WTC11 (cell line): ENCODE results near the gene GJA10. TPM values are rescaled to one million over a fixed set of nuclear protein-coding genes. Genes with fewer than 3 reads are reported as not detected.

ENCODE experiments used
- ATAC-seq: fragments of 200-7000 bp; cut with Tn5 transposase; 2 replicates; pipeline ENCODE4 v1.10.0; 2021; ENCODE audit warnings: mild to moderate bottlenecking, moderate library complexity
- CTCF ChIA-PET: fragments of 300-600 bp; sonication (Branson Sonifier 250); formaldehyde crosslinking; loops from one replicate; lab custom pipeline; 2021; ENCODE audit warnings: antibody characterized with exemption; lab: Charles Lee
- POLR2A ChIA-PET: fragments of 350-600 bp; sonication (Branson Sonifier 250); formaldehyde crosslinking; loops from one replicate; lab custom pipeline; 2021; ENCODE audit warnings: antibody characterized with exemption; lab: Charles Lee
- DNase-seq: peaks from one replicate; pipeline ENCODE4 v3.0.0; 2021; ENCODE audit warnings: low spot score
- H3K27ac Mint-ChIP-seq: 2 replicates; pipeline ENCODE4 v1.8.0; 2021; ENCODE audit warnings: mixed read lengths
- H3K27me3 Mint-ChIP-seq: 2 replicates; pipeline ENCODE4 v1.8.0; 2021; ENCODE audit warnings: low read depth, mild to moderate bottlenecking, moderate library complexity, mixed read lengths
- H3K36me3 Mint-ChIP-seq: 2 replicates; pipeline ENCODE4 v1.8.0; 2021; ENCODE audit warnings: mixed read lengths
- H3K4me1 Mint-ChIP-seq: 2 replicates; pipeline ENCODE4 v1.8.0; 2022; ENCODE audit warnings: mixed read lengths
- H3K4me3 Mint-ChIP-seq: 2 replicates; pipeline ENCODE4 v1.8.0; 2021; ENCODE audit warnings: mild to moderate bottlenecking, moderate library complexity, mixed read lengths
- H3K9me3 Mint-ChIP-seq: 2 replicates; pipeline ENCODE4 v1.8.0; 2021; ENCODE audit warnings: mixed read lengths
- KAT7 ChIP-seq: sonication (generic); formaldehyde crosslinking; IDR thresholded peaks from 2 replicates; pipeline ENCODE4 v1.8.1; 2023; ENCODE audit warnings: missing genetic modification reagents, mild to moderate bottlenecking, borderline replicate concordance
- SMAD3 ChIP-seq: sonication (generic); formaldehyde crosslinking; IDR thresholded peaks from 2 replicates; pipeline ENCODE4 v1.8.0; 2022; ENCODE audit warnings: missing genetic modification reagents, mild to moderate bottlenecking, borderline replicate concordance
- ZNF121 ChIP-seq: sonication (generic); formaldehyde crosslinking; IDR thresholded peaks from 2 replicates; pipeline ENCODE4 v1.8.0; 2023; ENCODE audit warnings: missing genetic modification reagents
- ZNF396 ChIP-seq: fragments of 250-450 bp; sonication (Bioruptor Pico); IDR thresholded peaks from 2 replicates; pipeline ENCODE4 v1.8.0; 2021; ENCODE audit warnings: mild to moderate bottlenecking, moderate library complexity, borderline replicate concordance
- ZNF416 ChIP-seq: fragments of 250-450 bp; sonication (Bioruptor Pico); IDR thresholded peaks from 2 replicates; pipeline ENCODE4 v1.9.0; 2021; ENCODE audit warnings: mild to moderate bottlenecking, inconsistent platforms
- total RNA-seq: library from RNA; stranded (reverse); gene quantifications from 3 replicates; pipeline ENCODE4 v1.2.3, GENCODE V29; 2021
- TF ChIP-seq, protein P1 (sequence below): fragments of 250-450 bp; sonication (Bioruptor Pico); conservative IDR thresholded peaks from 2 replicates; pipeline ENCODE4 v1.9.0; 2021; ENCODE audit warnings: mild to moderate bottlenecking
- TF ChIP-seq, protein P2 (sequence below): sonication (generic); formaldehyde crosslinking; IDR thresholded peaks from 2 replicates; pipeline ENCODE4 v1.8.0; 2022; ENCODE audit warnings: mild to moderate bottlenecking, missing genetic modification reagents
- TF ChIP-seq, protein P3 (sequence below): sonication (generic); formaldehyde crosslinking; conservative IDR thresholded peaks from 2 replicates; pipeline ENCODE4 v1.8.1; 2022; ENCODE audit warnings: mild to moderate bottlenecking, missing genetic modification reagents
- TF ChIP-seq, protein P4 (sequence below): sonication (generic); formaldehyde crosslinking; IDR thresholded peaks from 2 replicates; pipeline ENCODE4 v1.8.1; 2023; ENCODE audit warnings: mild to moderate bottlenecking, missing genetic modification reagents, moderate library complexity
- TF ChIP-seq, protein P5 (sequence below): sonication (generic); formaldehyde crosslinking; IDR thresholded peaks from 2 replicates; pipeline ENCODE4 v1.8.1; 2023; ENCODE audit warnings: mild to moderate bottlenecking, missing genetic modification reagents
- TF ChIP-seq, protein P6 (sequence below): sonication (generic); formaldehyde crosslinking; IDR thresholded peaks from 2 replicates; pipeline ENCODE4 v1.8.1; 2022; ENCODE audit warnings: low read depth, mild to moderate bottlenecking, moderate library complexity, missing genetic modification reagents, borderline replicate concordance
- TF ChIP-seq, protein P7 (sequence below): sonication (generic); formaldehyde crosslinking; IDR thresholded peaks from 2 replicates; pipeline ENCODE4 v1.8.1; 2023; ENCODE audit warnings: mild to moderate bottlenecking, missing genetic modification reagents, borderline replicate concordance

The GJA10 gene
- total RNA-seq, 1 experiment from 2014 or later: not detected

DNA sequence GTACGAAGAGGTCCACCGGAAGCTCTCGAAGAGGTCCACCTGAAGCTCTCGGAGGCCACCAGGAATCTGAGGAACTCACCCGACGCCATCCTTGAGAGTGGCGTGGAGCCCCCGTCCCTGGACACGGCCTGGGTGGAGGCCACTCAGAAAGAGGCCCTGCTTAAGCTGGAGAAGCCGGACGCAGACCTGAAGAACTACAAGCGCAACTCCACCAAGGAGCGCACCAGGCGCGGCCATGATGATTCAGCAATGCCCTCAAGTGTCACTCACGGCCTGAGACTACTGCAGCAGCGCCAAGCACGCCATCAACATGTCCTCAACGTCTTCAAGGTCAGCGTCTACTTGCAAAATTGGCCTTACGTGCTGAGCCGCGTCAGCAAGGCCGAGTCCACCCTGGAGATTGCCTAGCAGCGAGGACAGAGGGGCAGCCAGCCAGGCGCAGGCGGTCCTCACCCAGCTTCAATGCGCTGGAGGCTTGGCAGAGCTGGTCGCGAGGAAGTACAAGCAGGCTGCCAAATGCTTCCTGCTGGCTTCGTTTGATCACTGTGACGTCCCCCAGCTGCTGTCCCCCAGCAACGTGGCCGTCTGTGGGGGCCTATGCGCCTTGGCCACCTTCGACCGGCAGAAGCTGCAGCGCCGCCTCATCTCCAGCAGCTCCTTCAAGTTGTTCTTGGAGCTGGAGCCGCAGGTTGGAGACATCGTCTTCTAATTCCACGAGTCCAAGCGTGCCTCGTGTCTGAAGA is 7.7 kb upstream of the GJA10 start:
- no peak for DNase-seq
- Mint-ChIP-seq H3K27me3 (peaks cover 43% of the 10 kb centered on the region), H3K9me3 (no peaks in the 10 kb centered on the region), H3K36me3 (no peaks in the 10 kb centered on the region), H3K4me3 (no peak overlapping the region), H3K27ac (no peak overlapping the region), H3K4me1 (peaks cover 11% of the 10 kb centered on the region)
- ChIA-PET CTCF (no interaction called here), POLR2A (no interaction called here)
- TF ChIP-seq, protein P1, sequence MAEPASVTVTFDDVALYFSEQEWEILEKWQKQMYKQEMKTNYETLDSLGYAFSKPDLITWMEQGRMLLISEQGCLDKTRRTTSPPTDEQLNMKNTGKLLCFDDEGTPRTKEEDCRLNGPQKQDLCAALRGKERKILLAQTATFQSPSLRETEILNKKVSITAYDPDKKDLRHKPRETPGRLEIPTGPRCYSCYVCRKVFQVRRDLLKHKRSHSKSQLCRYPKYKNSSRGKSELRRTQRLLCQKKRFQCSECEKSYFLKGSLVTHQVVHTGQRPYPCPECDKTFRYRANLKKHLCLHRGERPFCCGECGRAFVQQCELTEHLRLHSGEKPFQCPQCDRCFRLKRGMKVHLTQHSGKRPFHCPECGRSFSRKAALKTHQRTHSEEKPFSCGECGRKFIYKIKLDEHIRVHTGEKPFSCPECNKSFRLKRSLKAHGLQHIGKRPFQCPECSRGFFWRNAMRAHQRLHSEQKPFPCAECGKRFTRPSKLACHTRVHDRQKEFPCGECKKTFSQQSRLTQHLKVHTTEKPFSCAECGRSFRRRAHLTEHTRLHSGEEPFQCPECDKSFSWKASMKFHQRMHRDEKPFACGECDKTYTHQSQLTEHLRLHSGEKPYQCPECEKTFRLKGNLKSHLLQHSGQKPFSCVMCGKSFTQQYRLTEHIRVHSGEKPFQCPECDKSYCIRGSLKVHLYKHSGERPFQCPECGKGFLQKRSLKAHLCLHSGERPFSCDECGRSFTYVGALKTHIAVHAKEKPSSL: no peak
- no peak for ATAC-seq

DNA sequence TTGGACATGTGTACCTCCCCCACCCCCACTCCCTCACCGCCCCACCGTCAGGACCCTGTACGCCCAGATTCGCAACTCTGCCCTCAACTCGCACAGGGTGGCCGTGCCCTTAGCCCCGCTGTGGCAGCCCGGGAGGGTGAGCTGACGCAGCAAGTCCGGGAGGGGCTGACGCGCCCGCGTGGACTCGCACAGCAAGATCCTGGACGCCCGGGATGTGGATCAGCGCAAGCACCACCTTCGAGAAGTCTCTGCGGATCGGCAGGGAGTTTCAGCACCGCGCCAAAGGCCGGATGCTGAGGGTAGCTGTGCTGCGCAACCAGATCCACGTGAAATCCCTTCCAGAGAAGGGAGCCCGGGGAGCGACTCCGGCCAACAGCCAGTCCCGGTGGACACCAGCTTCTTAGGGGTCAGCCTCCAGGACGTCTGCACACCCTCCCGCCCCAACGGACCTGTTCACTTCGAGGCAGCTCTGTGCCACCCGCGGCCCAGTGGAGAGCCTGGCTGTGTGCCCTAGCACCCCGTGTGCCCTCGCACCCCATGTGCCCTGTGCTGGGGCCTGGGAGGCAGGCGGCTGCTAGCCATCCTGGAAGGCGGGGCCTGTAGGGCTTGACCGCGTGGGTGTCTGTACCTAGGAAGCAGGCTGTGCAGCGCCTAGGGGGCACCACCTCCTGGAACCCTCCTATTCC is 6.7 kb upstream of the GJA10 start:
- ChIA-PET CTCF (interaction anchor here (1.0 kb wide), 1 partner anchor 9 kb away, joined by 3 read pairs; no protein-coding TSS in a partner anchor), POLR2A (no interaction called here)
- ATAC-seq: peak; percentile 85
- H3K27ac Mint-ChIP-seq: no peak overlapping the region
- no peak overlapping the region for H3K4me3 Mint-ChIP-seq
- DNase-seq: no peak
- peaks cover 13% of the 10 kb centered on the region for H3K4me1 Mint-ChIP-seq
- no peaks in the 10 kb centered on the region for H3K36me3 Mint-ChIP-seq
- H3K9me3 Mint-ChIP-seq: no peaks in the 10 kb centered on the region
- peaks cover 49% of the 10 kb centered on the region for H3K27me3 Mint-ChIP-seq
- TF ChIP-seq, protein P2, sequence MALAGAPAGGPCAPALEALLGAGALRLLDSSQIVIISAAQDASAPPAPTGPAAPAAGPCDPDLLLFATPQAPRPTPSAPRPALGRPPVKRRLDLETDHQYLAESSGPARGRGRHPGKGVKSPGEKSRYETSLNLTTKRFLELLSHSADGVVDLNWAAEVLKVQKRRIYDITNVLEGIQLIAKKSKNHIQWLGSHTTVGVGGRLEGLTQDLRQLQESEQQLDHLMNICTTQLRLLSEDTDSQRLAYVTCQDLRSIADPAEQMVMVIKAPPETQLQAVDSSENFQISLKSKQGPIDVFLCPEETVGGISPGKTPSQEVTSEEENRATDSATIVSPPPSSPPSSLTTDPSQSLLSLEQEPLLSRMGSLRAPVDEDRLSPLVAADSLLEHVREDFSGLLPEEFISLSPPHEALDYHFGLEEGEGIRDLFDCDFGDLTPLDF: no peak
- TF ChIP-seq, protein P3, sequence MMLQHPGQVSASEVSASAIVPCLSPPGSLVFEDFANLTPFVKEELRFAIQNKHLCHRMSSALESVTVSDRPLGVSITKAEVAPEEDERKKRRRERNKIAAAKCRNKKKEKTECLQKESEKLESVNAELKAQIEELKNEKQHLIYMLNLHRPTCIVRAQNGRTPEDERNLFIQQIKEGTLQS (CRISPR knock-in tag): no peak
- TF ChIP-seq, protein P4, sequence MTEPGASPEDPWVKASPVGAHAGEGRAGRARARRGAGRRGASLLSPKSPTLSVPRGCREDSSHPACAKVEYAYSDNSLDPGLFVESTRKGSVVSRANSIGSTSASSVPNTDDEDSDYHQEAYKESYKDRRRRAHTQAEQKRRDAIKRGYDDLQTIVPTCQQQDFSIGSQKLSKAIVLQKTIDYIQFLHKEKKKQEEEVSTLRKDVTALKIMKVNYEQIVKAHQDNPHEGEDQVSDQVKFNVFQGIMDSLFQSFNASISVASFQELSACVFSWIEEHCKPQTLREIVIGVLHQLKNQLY (CRISPR knock-in tag): no peak
- TF ChIP-seq, protein P5, sequence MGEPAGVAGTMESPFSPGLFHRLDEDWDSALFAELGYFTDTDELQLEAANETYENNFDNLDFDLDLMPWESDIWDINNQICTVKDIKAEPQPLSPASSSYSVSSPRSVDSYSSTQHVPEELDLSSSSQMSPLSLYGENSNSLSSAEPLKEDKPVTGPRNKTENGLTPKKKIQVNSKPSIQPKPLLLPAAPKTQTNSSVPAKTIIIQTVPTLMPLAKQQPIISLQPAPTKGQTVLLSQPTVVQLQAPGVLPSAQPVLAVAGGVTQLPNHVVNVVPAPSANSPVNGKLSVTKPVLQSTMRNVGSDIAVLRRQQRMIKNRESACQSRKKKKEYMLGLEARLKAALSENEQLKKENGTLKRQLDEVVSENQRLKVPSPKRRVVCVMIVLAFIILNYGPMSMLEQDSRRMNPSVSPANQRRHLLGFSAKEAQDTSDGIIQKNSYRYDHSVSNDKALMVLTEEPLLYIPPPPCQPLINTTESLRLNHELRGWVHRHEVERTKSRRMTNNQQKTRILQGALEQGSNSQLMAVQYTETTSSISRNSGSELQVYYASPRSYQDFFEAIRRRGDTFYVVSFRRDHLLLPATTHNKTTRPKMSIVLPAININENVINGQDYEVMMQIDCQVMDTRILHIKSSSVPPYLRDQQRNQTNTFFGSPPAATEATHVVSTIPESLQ (CRISPR knock-in tag): no peak
- TF ChIP-seq, protein P6, sequence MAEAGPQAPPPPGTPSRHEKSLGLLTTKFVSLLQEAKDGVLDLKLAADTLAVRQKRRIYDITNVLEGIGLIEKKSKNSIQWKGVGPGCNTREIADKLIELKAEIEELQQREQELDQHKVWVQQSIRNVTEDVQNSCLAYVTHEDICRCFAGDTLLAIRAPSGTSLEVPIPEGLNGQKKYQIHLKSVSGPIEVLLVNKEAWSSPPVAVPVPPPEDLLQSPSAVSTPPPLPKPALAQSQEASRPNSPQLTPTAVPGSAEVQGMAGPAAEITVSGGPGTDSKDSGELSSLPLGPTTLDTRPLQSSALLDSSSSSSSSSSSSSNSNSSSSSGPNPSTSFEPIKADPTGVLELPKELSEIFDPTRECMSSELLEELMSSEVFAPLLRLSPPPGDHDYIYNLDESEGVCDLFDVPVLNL: no peak
- no peak for TF ChIP-seq ZNF416 (CRISPR knock-in tag)

DNA sequence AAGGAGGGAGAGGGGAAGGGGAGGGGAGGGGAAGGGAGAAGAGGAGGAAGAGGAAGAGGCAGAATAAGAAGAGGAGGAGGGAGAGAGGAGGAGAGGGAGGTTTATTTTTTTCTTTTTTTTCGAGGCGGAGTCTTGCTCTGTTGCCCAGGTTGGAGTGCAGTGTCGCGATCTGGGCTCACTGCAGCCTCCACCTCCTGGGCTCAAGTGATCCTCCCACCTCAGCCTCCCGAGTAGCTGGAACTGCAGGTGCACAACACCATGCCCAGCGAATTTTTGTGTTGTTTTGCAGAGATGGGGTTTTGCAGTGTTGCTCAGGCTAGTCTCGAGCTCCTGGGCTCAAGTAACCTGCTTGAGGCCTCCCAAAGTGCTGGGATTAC is 6.1 kb upstream of the GJA10 start:
- no peak overlapping the region for H3K27ac Mint-ChIP-seq

DNA sequence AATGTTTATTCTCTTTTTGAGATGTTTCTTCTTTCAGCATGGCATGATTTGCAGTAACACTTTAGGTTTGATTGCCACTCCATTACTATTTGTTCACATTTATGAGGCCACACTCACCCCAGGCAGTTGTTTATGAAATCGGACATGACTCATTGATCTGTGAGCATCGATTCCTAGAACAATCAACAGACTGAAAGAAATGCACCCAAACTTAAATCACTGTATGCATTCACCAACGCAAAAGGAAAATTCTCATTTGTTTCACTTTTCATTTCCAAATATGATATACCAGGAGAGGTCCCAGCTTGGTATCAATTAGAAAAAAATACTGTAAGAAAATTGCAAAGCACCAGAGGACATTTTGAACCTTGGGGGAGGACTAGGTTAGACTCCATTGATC is 5.4 kb upstream of the GJA10 start:
- ChIA-PET POLR2A (no interaction called here), CTCF (no interaction called here)
- Mint-ChIP-seq H3K4me3 (no peak overlapping the region), H3K9me3 (no peaks in the 10 kb centered on the region), H3K27ac (no peak overlapping the region), H3K4me1 (peaks cover 13% of the 10 kb centered on the region), H3K27me3 (peaks cover 62% of the 10 kb centered on the region), H3K36me3 (no peaks in the 10 kb centered on the region)
- no peak for DNase-seq
- ATAC-seq: no peak
- TF ChIP-seq SMAD3 (CRISPR knock-in tag): no peak
- TF ChIP-seq, protein P4 (CRISPR knock-in tag): no peak
- no peak for TF ChIP-seq KAT7 (CRISPR knock-in tag)
- TF ChIP-seq, protein P7, sequence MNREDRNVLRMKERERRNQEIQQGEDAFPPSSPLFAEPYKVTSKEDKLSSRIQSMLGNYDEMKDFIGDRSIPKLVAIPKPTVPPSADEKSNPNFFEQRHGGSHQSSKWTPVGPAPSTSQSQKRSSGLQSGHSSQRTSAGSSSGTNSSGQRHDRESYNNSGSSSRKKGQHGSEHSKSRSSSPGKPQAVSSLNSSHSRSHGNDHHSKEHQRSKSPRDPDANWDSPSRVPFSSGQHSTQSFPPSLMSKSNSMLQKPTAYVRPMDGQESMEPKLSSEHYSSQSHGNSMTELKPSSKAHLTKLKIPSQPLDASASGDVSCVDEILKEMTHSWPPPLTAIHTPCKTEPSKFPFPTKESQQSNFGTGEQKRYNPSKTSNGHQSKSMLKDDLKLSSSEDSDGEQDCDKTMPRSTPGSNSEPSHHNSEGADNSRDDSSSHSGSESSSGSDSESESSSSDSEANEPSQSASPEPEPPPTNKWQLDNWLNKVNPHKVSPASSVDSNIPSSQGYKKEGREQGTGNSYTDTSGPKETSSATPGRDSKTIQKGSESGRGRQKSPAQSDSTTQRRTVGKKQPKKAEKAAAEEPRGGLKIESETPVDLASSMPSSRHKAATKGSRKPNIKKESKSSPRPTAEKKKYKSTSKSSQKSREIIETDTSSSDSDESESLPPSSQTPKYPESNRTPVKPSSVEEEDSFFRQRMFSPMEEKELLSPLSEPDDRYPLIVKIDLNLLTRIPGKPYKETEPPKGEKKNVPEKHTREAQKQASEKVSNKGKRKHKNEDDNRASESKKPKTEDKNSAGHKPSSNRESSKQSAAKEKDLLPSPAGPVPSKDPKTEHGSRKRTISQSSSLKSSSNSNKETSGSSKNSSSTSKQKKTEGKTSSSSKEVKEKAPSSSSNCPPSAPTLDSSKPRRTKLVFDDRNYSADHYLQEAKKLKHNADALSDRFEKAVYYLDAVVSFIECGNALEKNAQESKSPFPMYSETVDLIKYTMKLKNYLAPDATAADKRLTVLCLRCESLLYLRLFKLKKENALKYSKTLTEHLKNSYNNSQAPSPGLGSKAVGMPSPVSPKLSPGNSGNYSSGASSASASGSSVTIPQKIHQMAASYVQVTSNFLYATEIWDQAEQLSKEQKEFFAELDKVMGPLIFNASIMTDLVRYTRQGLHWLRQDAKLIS (CRISPR knock-in tag): no peak

More for the DNA sequence above, 6.1 kb upstream of the GJA10 start:
- Mint-ChIP-seq H3K36me3 (no peaks in the 10 kb centered on the region), H3K4me3 (no peak overlapping the region), H3K4me1 (peaks cover 13% of the 10 kb centered on the region), H3K9me3 (no peaks in the 10 kb centered on the region), H3K27me3 (peaks cover 55% of the 10 kb centered on the region)
- DNase-seq (no peak), ATAC-seq (no peak)
- POLR2A ChIA-PET: no interaction called here
- peak; percentile 85 for TF ChIP-seq ZNF121 (CRISPR knock-in tag)
- TF ChIP-seq ZNF396 (CRISPR knock-in tag): no peak
- CTCF ChIA-PET: interaction anchor here (1.0 kb wide), 1 partner anchor 8 kb away, joined by 3 read pairs; no protein-coding TSS in a partner anchor
